SKM-1 (cell line): ENCODE measurements around the gene PC.

Source experiments
- DNase-seq: peaks from one replicate; lab custom pipeline; 2025; ENCODE audit not compliant: unreplicated experiment; lab: John Stamatoyannopoulos, UW

The PC gene

GRCh38 chr11:66956689-66957290, 1.4 kb downstream of the PC start:
- DNase-seq, result peak; percentile 53

GRCh38 chr11:66953081-66953833, 4.9 kb downstream of the PC start:
- DNase-seq, result no peak

GRCh38 chr11:66951927-66952337, 6.3 kb downstream of the PC start:
- no peak for DNase-seq

- no peak for DNase-seq
Measured at GRCh38 chr11:66951135-66951534, 7.0 kb downstream of the PC start.

GRCh38 chr11:66950112-66950535, 8.1 kb downstream of the PC start:
- no peak for DNase-seq

- DNase-seq, result no peak
Measured at GRCh38 chr11:66938582-66939135, 19.5 kb downstream of the PC start.

- no peak for DNase-seq
Measured at GRCh38 chr11:66937193-66937733, 20.9 kb downstream of the PC start.

GRCh38 chr11:66936311-66936711, 21.9 kb downstream of the PC start:
- no peak for DNase-seq

GRCh38 chr11:66934950-66935779, 23.0 kb downstream of the PC start:
- no peak for DNase-seq

GRCh38 chr11:66933531-66933930, 24.7 kb downstream of the PC start:
- DNase-seq, result no peak

- DNase-seq, result no peak
Measured at GRCh38 chr11:66932543-66932942, 25.6 kb downstream of the PC start.

GRCh38 chr11:66929753-66930152, 28.4 kb downstream of the PC start:
- no peak for DNase-seq

GRCh38 chr11:66924272-66924671, 33.9 kb downstream of the PC start:
- DNase-seq, result no peak

- DNase-seq, result no peak
Measured at GRCh38 chr11:66922551-66922950, 35.6 kb downstream of the PC start.

- DNase-seq, result peak; percentile 42
Measured at GRCh38 chr11:66920978-66921784, 37.0 kb downstream of the PC start.

GRCh38 chr11:66919923-66920322, 38.3 kb downstream of the PC start:
- no peak for DNase-seq

GRCh38 chr11:66918741-66919140, 39.4 kb downstream of the PC start:
- no peak for DNase-seq

- DNase-seq, result no peak
Measured at GRCh38 chr11:66915866-66916265, 42.3 kb downstream of the PC start.

- DNase-seq, result no peak
Measured at GRCh38 chr11:66915046-66915832, 42.9 kb downstream of the PC start.

- DNase-seq, result no peak
Measured at GRCh38 chr11:66914505-66914904, 43.7 kb downstream of the PC start.
